AG09309 (cell line): ENCODE data around the gene PLSCR3.

Experiments
- DNase-seq: peaks from one replicate; pipeline ENCODE4 v3.0.0-alpha.2; 2010; ENCODE audit warnings: low read depth
- H3K4me3 ChIP-seq: 2 replicates; pipeline ENCODE4 v1.5.1; 2011; ENCODE audit warnings: mild to moderate bottlenecking, low read depth, low read length, moderate library complexity; ENCODE audit not compliant: control insufficient read depth
- TF ChIP-seq, protein P1 (sequence below): IDR thresholded peaks from 2 replicates; pipeline ENCODE4 v1.5.1; 2011; ENCODE audit warnings: mild to moderate bottlenecking, low read depth, low read length, inconsistent platforms; ENCODE audit not compliant: insufficient read depth, control insufficient read depth; ENCODE audit errors: missing control alignments

Gene PLSCR3

DNA sequence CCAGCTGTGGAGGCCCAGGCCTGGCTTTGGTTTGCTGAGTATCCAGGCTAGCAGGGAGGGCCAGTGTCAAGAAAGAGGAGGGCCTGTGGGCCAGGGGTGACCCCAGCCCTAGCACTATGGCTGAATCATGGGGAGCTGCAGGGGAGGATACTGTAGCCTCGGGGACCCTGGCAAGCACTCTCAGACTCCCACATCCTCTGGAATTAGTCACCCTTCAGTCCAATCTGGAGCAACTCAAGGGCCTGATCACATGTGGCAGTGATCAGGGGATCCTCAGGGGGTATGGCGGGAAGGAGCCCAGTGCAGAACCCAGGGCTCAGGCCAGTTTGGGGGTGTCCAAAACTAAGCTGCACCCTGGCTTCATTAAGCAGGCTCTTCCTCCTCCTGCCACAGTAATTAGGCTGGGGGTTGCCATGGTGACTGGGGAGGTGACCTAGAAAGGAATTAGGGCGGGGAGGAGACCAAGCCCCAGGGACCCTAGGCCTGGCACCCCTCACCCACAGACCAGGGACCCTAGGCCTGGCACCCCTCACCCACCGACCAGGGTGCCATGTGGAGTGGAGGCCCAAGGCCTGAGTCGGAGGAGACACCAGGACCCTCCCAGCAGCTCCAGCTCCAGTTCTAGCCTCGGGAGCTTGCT, 19.1 kb upstream of the PLSCR3 start:
- TF ChIP-seq, protein P1, sequence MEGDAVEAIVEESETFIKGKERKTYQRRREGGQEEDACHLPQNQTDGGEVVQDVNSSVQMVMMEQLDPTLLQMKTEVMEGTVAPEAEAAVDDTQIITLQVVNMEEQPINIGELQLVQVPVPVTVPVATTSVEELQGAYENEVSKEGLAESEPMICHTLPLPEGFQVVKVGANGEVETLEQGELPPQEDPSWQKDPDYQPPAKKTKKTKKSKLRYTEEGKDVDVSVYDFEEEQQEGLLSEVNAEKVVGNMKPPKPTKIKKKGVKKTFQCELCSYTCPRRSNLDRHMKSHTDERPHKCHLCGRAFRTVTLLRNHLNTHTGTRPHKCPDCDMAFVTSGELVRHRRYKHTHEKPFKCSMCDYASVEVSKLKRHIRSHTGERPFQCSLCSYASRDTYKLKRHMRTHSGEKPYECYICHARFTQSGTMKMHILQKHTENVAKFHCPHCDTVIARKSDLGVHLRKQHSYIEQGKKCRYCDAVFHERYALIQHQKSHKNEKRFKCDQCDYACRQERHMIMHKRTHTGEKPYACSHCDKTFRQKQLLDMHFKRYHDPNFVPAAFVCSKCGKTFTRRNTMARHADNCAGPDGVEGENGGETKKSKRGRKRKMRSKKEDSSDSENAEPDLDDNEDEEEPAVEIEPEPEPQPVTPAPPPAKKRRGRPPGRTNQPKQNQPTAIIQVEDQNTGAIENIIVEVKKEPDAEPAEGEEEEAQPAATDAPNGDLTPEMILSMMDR: no peak
- H3K4me3 ChIP-seq: no peak overlapping the region
- peak; percentile 37 for DNase-seq

DNA sequence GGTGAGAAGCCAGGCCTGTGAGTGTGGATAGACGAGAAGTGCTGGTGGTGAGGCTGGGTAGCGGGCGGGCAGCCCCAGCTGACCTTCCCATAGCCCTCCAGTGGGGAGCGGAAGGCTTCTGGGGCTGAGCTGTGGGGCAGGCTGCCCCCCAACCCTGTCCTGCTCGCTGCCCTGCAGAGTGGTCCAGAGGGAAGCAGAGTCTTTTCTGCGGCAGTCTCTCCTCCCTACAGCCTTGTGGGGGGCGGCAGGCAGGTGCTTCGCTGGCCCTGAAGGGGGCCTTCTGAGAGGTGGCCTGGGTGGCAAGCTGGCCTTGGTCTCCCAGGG, 17.1 kb upstream of the PLSCR3 start:
- DNase-seq: no peak
- H3K4me3 ChIP-seq: no peak overlapping the region
- TF ChIP-seq, protein P1: no peak

DNA sequence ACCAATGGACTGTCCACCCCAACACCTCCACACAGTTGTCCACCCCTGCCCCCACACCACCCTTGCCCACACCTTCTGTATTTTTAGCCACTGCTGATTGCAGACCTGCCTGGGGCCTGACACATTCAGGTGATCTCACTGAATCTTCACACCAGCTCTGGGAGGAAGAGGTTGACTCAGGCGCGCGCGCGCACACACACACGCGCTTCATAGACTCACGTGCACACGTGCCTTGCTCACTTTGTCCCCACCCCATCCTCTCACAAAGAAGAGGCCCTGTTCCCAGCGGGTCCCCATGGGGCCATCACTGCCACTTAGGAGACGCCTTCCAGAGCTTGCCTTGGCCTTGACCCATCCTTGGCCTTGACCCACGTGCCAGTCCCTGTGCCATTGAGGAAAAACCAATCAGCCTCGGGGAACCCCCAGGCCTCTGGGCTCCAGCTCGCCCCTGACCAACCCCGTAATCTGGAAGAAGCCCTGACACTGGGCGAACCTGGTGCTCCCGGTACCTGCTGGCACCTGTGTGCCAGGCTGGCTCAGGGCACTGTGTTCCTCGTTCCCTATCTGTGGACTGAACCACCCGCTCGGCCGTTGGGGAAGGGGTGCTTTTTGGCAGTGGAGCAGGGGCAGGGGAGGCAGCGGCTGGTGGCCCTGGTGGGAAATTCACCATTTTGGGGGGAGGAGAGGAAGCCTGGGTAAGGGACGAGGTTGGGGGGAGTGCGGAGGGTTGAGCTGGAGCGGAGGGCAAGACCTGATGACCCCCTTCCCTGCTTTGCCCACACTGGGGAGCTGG, 16.5 kb upstream of the PLSCR3 start:
- no peak overlapping the region for H3K4me3 ChIP-seq
- no peak for DNase-seq
- TF ChIP-seq, protein P1: no peak

DNA sequence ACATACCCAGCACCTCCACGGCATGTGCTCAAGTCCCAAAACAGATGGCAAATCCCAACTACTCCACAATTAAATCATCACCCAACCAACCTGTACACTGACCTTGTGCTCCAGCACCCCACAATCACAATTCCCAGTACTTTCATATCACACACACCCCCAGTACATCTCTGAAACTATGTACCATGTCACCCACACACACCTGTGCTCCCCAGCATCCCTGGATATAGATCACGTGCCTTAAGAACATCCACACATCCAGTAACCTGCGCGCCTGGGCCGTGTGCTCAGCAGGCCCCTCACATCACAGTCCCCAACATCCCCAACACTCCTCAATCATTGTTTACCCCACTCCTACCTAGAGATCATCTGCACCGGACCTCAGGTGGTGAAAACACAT, 15.4 kb upstream of the PLSCR3 start:
- DNase-seq: no peak
- TF ChIP-seq, protein P1: no peak

DNA sequence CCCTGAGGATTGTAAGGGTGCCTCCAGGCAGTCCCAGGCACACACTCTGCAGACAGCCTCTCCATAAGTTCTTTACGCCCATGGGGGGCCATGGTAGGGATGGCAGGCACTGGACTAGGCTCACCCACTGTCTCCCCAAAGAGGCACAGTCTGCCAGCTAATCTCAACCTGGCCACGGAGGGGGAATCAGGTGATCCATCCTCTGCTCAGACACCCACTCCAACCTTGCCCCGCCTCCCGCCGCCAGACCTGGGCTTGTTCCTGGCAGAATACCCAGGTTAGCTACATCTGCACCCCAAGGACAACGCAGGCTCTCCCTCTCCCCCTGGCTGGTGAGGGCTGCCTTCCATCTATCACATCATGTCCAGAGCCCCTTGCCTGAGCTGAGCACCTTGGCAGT, 14.5 kb upstream of the PLSCR3 start:
- TF ChIP-seq, protein P1: no peak

More for the DNA sequence above, 15.4 kb upstream of the PLSCR3 start:
- H3K4me3 ChIP-seq: no peak overlapping the region

DNA sequence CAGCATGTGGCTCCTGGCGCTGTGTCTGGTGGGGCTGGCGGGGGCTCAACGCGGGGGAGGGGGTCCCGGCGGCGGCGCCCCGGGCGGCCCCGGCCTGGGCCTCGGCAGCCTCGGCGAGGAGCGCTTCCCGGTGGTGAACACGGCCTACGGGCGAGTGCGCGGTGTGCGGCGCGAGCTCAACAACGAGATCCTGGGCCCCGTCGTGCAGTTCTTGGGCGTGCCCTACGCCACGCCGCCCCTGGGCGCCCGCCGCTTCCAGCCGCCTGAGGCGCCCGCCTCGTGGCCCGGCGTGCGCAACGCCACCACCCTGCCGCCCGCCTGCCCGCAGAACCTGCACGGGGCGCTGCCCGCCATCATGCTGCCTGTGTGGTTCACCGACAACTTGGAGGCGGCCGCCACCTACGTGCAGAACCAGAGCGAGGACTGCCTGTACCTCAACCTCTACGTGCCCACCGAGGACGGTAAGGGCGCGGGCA, 14.0 kb upstream of the PLSCR3 start:
- TF ChIP-seq, protein P1: no peak
- H3K4me3 ChIP-seq: no peak overlapping the region

More for the DNA sequence above, 14.5 kb upstream of the PLSCR3 start:
- no peak overlapping the region for H3K4me3 ChIP-seq
- no peak for DNase-seq

More for the DNA sequence above, 14.0 kb upstream of the PLSCR3 start:
- no peak for DNase-seq
